Keratinocyte (primary cell): ENCODE measurements around the gene ATG2B. TPM values are rescaled to one million over a fixed set of nuclear protein-coding genes. Genes with fewer than 3 reads are reported as not detected.

ENCODE experiments used
- DNase-seq: peaks from one replicate; pipeline ENCODE4 v3.0.0-alpha.2; 2011; ENCODE audit warnings: low read depth, missing footprints, low spot score
- FAIRE-seq: peaks from 2 replicates; lab custom pipeline; 2011; peaks lifted over from hg19 to GRCh38; lab: Jason Lieb, UNC
- H2AFZ ChIP-seq: 2 replicates; pipeline ENCODE4 v1.6.0; 2012; ENCODE audit warnings: low read length, control low read depth, inconsistent platforms; ENCODE audit not compliant: control insufficient read depth
- H3K27ac ChIP-seq: 2 replicates; pipeline ENCODE4 v1.5.1; 2011; ENCODE audit warnings: low read length; ENCODE audit not compliant: control insufficient read depth, insufficient read depth
- H3K27me3 ChIP-seq: 3 replicates; pipeline ENCODE4 v1.6.0; 2011; ENCODE audit warnings: low read length; ENCODE audit not compliant: control insufficient read depth, insufficient read depth; ENCODE audit errors: extremely low read depth
- H3K36me3 ChIP-seq, 2 experiments: 2 replicates in 1 of 2; 3 replicates in 1 of 2; pipeline ENCODE4 v1.5.1; 2011; ENCODE audit warnings: low read length in 2 of 2, mild to moderate bottlenecking in 1 of 2; ENCODE audit not compliant: control insufficient read depth in 2 of 2, insufficient read depth in 2 of 2; ENCODE audit errors: extremely low read depth in 1 of 2
- H3K4me1 ChIP-seq: 3 replicates; pipeline ENCODE4 v1.5.1; 2011; ENCODE audit warnings: low read length; ENCODE audit not compliant: control insufficient read depth, insufficient read depth; ENCODE audit errors: extremely low read depth
- H3K4me2 ChIP-seq: 3 replicates; pipeline ENCODE4 v1.6.0; 2011; ENCODE audit warnings: low read depth, low read length; ENCODE audit not compliant: control insufficient read depth, insufficient read depth; ENCODE audit errors: extremely low read depth
- H3K4me3 ChIP-seq, 3 experiments: fragments of 200-600 bp in 1 of 3; sonication (generic) in 1 of 3; 2 replicates in 2 of 3; 3 replicates in 1 of 3; pipeline ENCODE4 v1.5.1; 2011 to 2016; ENCODE audit warnings: low read length in 3 of 3, mild to moderate bottlenecking in 3 of 3, control low read depth in 2 of 3, inconsistent platforms in 1 of 3, low read depth in 1 of 3, mixed read lengths in 1 of 3, mixed run types in 1 of 3, moderate library complexity in 1 of 3; ENCODE audit not compliant: control insufficient read depth in 2 of 3, insufficient read depth in 2 of 3; ENCODE audit errors: extremely low read depth in 1 of 3
- H3K79me2 ChIP-seq: 2 replicates; pipeline ENCODE4 v1.6.0; 2012; ENCODE audit warnings: low read length; ENCODE audit not compliant: control insufficient read depth, insufficient read depth
- H3K9ac ChIP-seq: 3 replicates; pipeline ENCODE4 v1.6.0; 2011; ENCODE audit warnings: low read length; ENCODE audit not compliant: control insufficient read depth, insufficient read depth; ENCODE audit errors: extremely low read depth
- H3K9me1 ChIP-seq: 3 replicates; pipeline ENCODE4 v1.6.0; 2011; ENCODE audit warnings: low read length; ENCODE audit not compliant: control insufficient read depth, insufficient read depth; ENCODE audit errors: extremely low read depth
- H3K9me3 ChIP-seq: 2 replicates; pipeline ENCODE4 v1.5.1; 2012; ENCODE audit warnings: low read depth, low read length; ENCODE audit not compliant: control insufficient read depth
- H4K20me1 ChIP-seq: 3 replicates; pipeline ENCODE4 v1.6.0; 2011; ENCODE audit warnings: low read length; ENCODE audit not compliant: control insufficient read depth, insufficient read depth; ENCODE audit errors: extremely low read depth
- EZH2 ChIP-seq: IDR thresholded peaks from one replicate; pipeline ENCODE4 v1.6.1; 2012; ENCODE audit warnings: inconsistent platforms, mild to moderate bottlenecking, low read length, moderate library complexity
- dilution Hi-C: fragments of 300-500 bp; cut with MboI; formaldehyde crosslinking; loops from one replicate; pipeline ENCODE4 v1.7.0; 2020; ENCODE audit warnings: low sequenced_read_pairs; ENCODE audit not compliant: extremely low pct_ligation_motif_present
- polyA plus RNA-seq, 5 experiments: library from polyadenylated mRNA; depleted of rRNA in 3 of 5; stranded (reverse) in 3 of 5; stranded (forward) in 1 of 5; unstranded in 1 of 5; fragments of >200 nt; gene quantifications; 1 replicate in 1 of 5; 2 replicates in 3 of 5; 3 replicates in 1 of 5; pipeline versions ENCODE4 v1.2.1 to v1.2.3, GENCODE V29; 2011 to 2012; ENCODE audit warnings: missing spikeins in 2 of 5, low read depth in 1 of 5, low replicate concordance in 1 of 5
- TF ChIP-seq, protein P1 (sequence below), 3 experiments: IDR thresholded peaks in 1 of 3; conservative IDR thresholded peaks in 1 of 3; optimal IDR thresholded peaks in 1 of 3; 2 replicates in 2 of 3; 3 replicates in 1 of 3; pipeline versions ENCODE3 to v1.5.1; 2011; ENCODE audit warnings: low read length in 3 of 3, mild to moderate bottlenecking in 3 of 3, moderate library complexity in 2 of 3, control low read depth in 1 of 3, inconsistent platforms in 1 of 3; ENCODE audit not compliant: insufficient read depth in 2 of 3; ENCODE audit errors: extremely low read depth in 1 of 3

ATG2B gene
- polyA plus RNA-seq, 1 donor (not counting 4 experiments of a cell fraction or from before 2014, with no cell fraction given): 11.4 TPM

DNA sequence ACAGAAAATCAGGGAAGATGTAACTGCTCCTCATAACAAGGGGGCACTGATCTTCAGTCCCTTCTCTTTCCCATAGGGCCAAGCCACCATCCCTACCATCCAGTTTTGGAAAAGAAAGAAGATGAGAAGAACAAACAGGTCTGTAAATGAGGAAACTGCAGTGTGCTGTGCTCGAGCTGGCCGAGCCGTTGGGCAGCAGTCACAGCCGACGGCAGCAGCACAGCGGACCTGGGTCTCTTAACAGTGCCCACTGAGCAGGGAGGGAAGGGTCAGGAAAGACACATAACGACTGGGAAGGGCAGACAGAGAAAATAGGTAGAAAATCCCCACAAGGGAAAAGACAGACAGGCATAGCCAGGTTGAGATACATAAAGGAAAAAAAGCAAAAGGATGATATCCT is 68.9 kb downstream of the ATG2B start:
- H3K4me2 ChIP-seq: no peak overlapping the region
- no peak for DNase-seq
- dilution Hi-C loops: no loop called here
- H3K79me2 ChIP-seq: no peaks in the 10 kb centered on the region
- TF ChIP-seq, protein P1, sequence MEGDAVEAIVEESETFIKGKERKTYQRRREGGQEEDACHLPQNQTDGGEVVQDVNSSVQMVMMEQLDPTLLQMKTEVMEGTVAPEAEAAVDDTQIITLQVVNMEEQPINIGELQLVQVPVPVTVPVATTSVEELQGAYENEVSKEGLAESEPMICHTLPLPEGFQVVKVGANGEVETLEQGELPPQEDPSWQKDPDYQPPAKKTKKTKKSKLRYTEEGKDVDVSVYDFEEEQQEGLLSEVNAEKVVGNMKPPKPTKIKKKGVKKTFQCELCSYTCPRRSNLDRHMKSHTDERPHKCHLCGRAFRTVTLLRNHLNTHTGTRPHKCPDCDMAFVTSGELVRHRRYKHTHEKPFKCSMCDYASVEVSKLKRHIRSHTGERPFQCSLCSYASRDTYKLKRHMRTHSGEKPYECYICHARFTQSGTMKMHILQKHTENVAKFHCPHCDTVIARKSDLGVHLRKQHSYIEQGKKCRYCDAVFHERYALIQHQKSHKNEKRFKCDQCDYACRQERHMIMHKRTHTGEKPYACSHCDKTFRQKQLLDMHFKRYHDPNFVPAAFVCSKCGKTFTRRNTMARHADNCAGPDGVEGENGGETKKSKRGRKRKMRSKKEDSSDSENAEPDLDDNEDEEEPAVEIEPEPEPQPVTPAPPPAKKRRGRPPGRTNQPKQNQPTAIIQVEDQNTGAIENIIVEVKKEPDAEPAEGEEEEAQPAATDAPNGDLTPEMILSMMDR (optimal IDR thresholded peaks at IDR 0.05 in 1 of 3, IDR thresholded peaks at IDR 0.05 in 1 of 3, conservative IDR thresholded peaks at IDR 0.05 in 1 of 3; ENCODE audit: extremely low read depth in 1 of 3, insufficient read depth in 2 of 3, low read length in 3 of 3): no peak
- no peak for TF ChIP-seq EZH2
- H3K36me3 ChIP-seq: peaks cover 0 to 3% of the 10 kb centered on the region in 2 experiments
- no peak overlapping the region for H3K27ac ChIP-seq
- H3K4me3 ChIP-seq: no peak overlapping the region
- H2AFZ ChIP-seq: no peak overlapping the region
- no peaks in the 10 kb centered on the region for H3K9me3 ChIP-seq
- H4K20me1 ChIP-seq: no peaks in the 10 kb centered on the region
- no peaks in the 10 kb centered on the region for H3K27me3 ChIP-seq
- FAIRE-seq: no peak
- H3K9ac ChIP-seq: no peak overlapping the region
- no peaks in the 10 kb centered on the region for H3K9me1 ChIP-seq
- H3K4me1 ChIP-seq: no peaks in the 10 kb centered on the region

DNA sequence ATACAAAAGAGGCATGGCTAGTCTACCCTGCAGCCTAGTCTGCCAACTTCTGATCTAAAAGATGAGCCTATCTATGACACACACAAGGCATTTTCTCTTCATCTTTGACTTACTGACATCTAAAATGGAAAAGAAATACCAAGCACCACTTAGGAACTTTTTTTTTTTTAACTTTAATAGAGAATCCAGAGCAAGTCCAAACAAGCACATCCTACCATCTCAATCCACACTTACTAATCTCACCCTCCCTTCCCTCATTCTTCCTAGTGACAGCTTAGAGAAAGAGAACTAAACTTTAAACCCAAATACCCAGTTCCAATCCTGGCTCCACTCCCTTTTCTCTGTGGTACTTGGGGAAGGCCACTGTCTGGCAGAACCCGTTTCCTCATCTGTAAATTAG is 75.3 kb downstream of the ATG2B start:
- H3K9ac ChIP-seq: no peak overlapping the region
- H3K9me1 ChIP-seq: no peaks in the 10 kb centered on the region
- no peaks in the 10 kb centered on the region for H3K27me3 ChIP-seq
- H3K9me3 ChIP-seq: no peaks in the 10 kb centered on the region
- peaks cover 6% of the 10 kb centered on the region for H3K4me1 ChIP-seq
- peaks cover 4 to 15% of the 10 kb centered on the region in 2 experiments for H3K36me3 ChIP-seq
- FAIRE-seq (no peak), DNase-seq (no peak)
- no peak overlapping the region for H3K4me2 ChIP-seq
- H4K20me1 ChIP-seq: no peaks in the 10 kb centered on the region
- dilution Hi-C loops: no loop called here
- no peak overlapping the region for H3K4me3 ChIP-seq
- no peak overlapping the region for H2AFZ ChIP-seq
- no peak for TF ChIP-seq EZH2
- TF ChIP-seq, protein P1 (optimal IDR thresholded peaks at IDR 0.05 in 1 of 3, IDR thresholded peaks at IDR 0.05 in 1 of 3, conservative IDR thresholded peaks at IDR 0.05 in 1 of 3; ENCODE audit: extremely low read depth in 1 of 3, insufficient read depth in 2 of 3, low read length in 3 of 3): no peak
- no peaks in the 10 kb centered on the region for H3K79me2 ChIP-seq
- no peak overlapping the region for H3K27ac ChIP-seq
